ENCODE measurements around the gene LRRC8E.
"Not testable (repeated sequence)": the region's sequence is repeated elsewhere in the genome, so short reads cannot be mapped to it uniquely, and the experiment has no call there.

LRRC8E gene

GRCh38 chr19:7927605-7928333, 39.5 kb downstream of the LRRC8E start:
- Mint-ChIP-seq H3K36me3 (ENCODE audit: low read depth) (peaks cover 3% of the 10 kb centered on the region), H3K4me3 (no peak overlapping the region), H3K4me1 (ENCODE audit: low read depth) (peaks cover 5% of the 10 kb centered on the region), H3K9me3 (no peaks in the 10 kb centered on the region), H3K27ac (no peak overlapping the region), H3K27me3 (ENCODE audit: low read depth) (no peaks in the 10 kb centered on the region)

- no peak overlapping the region for H3K4me3 Mint-ChIP-seq
- H3K27me3 Mint-ChIP-seq (ENCODE audit: low read depth): no peaks in the 10 kb centered on the region
- H3K27ac Mint-ChIP-seq: no peak overlapping the region
Observed at GRCh38 chr19:7928334-7928706, 40.0 kb downstream of the LRRC8E start.

GRCh38 chr19:7928741-7929701, 40.7 kb downstream of the LRRC8E start:
- Mint-ChIP-seq H3K36me3 (ENCODE audit: low read depth) (no peaks in the 10 kb centered on the region), H3K27me3 (ENCODE audit: low read depth) (no peaks in the 10 kb centered on the region)

More at GRCh38 chr19:7928334-7928706, 40.0 kb downstream of the LRRC8E start:
- Mint-ChIP-seq H3K4me1 (ENCODE audit: low read depth) (peaks cover 5% of the 10 kb centered on the region), H3K9me3 (no peaks in the 10 kb centered on the region), H3K36me3 (ENCODE audit: low read depth) (peaks cover under 1% of the 10 kb centered on the region)

GRCh38 chr19:7930030-7930429, 41.7 kb downstream of the LRRC8E start:
- H3K4me1 Mint-ChIP-seq (ENCODE audit: low read depth); H3K27ac Mint-ChIP-seq; H3K9me3 Mint-ChIP-seq; H3K4me3 Mint-ChIP-seq; H3K36me3 Mint-ChIP-seq (ENCODE audit: low read depth); H3K27me3 Mint-ChIP-seq (ENCODE audit: low read depth): not testable (repeated sequence)

More at GRCh38 chr19:7928741-7929701, 40.7 kb downstream of the LRRC8E start:
- Mint-ChIP-seq H3K4me3 (no peak overlapping the region), H3K4me1 (ENCODE audit: low read depth) (peaks cover 5% of the 10 kb centered on the region), H3K9me3 (no peaks in the 10 kb centered on the region), H3K27ac (no peak overlapping the region)

- H3K4me1 Mint-ChIP-seq (ENCODE audit: low read depth): peaks cover 3% of the 10 kb centered on the region
- H3K27me3 Mint-ChIP-seq (ENCODE audit: low read depth): no peaks in the 10 kb centered on the region
- H3K36me3 Mint-ChIP-seq (ENCODE audit: low read depth): peaks cover 6% of the 10 kb centered on the region
- H3K4me3 Mint-ChIP-seq: no peak overlapping the region
- no peaks in the 10 kb centered on the region for H3K9me3 Mint-ChIP-seq
- no peak overlapping the region for H3K27ac Mint-ChIP-seq
Observed at GRCh38 chr19:7930765-7931164, 42.5 kb downstream of the LRRC8E start.

- Mint-ChIP-seq H3K4me1 (ENCODE audit: low read depth) (peaks cover under 1% of the 10 kb centered on the region), H3K27me3 (ENCODE audit: low read depth) (no peaks in the 10 kb centered on the region), H3K27ac (no peak overlapping the region), H3K36me3 (ENCODE audit: low read depth) (peaks cover 8% of the 10 kb centered on the region), H3K4me3 (no peak overlapping the region), H3K9me3 (no peaks in the 10 kb centered on the region)
Observed at GRCh38 chr19:7931221-7932061, 43.1 kb downstream of the LRRC8E start.

GRCh38 chr19:7932276-7932929, 44.1 kb downstream of the LRRC8E start:
- Mint-ChIP-seq H3K36me3 (ENCODE audit: low read depth) (peaks cover 8% of the 10 kb centered on the region), H3K4me1 (ENCODE audit: low read depth) (no peaks in the 10 kb centered on the region), H3K27ac (no peak overlapping the region), H3K4me3 (no peak overlapping the region), H3K27me3 (ENCODE audit: low read depth) (no peaks in the 10 kb centered on the region), H3K9me3 (no peaks in the 10 kb centered on the region)

GRCh38 chr19:7932930-7933300, 44.6 kb downstream of the LRRC8E start:
- Mint-ChIP-seq H3K36me3 (ENCODE audit: low read depth) (peaks cover 8% of the 10 kb centered on the region), H3K9me3 (no peaks in the 10 kb centered on the region), H3K27me3 (ENCODE audit: low read depth) (no peaks in the 10 kb centered on the region), H3K4me1 (ENCODE audit: low read depth) (no peaks in the 10 kb centered on the region), H3K4me3 (no peak overlapping the region), H3K27ac (no peak overlapping the region)

- no peaks in the 10 kb centered on the region for H3K9me3 Mint-ChIP-seq
- no peaks in the 10 kb centered on the region for H3K27me3 Mint-ChIP-seq (ENCODE audit: low read depth)
- H3K27ac Mint-ChIP-seq: peak overlapping the region; percentile 15
- H3K4me3 Mint-ChIP-seq: no peak overlapping the region
- H3K4me1 Mint-ChIP-seq (ENCODE audit: low read depth): no peaks in the 10 kb centered on the region
- H3K36me3 Mint-ChIP-seq (ENCODE audit: low read depth): peaks cover 8% of the 10 kb centered on the region
Observed at GRCh38 chr19:7933411-7933810, 45.1 kb downstream of the LRRC8E start.

- Mint-ChIP-seq H3K4me3 (no peak overlapping the region), H3K36me3 (ENCODE audit: low read depth) (peaks cover 10% of the 10 kb centered on the region), H3K4me1 (ENCODE audit: low read depth) (no peaks in the 10 kb centered on the region), H3K27ac (no peak overlapping the region), H3K27me3 (ENCODE audit: low read depth) (no peaks in the 10 kb centered on the region), H3K9me3 (no peaks in the 10 kb centered on the region)
Observed at GRCh38 chr19:7933828-7934725, 45.8 kb downstream of the LRRC8E start.

GRCh38 chr19:7934766-7935165, 46.5 kb downstream of the LRRC8E start:
- H3K27ac Mint-ChIP-seq: no peak overlapping the region
- H3K4me3 Mint-ChIP-seq: no peak overlapping the region
- no peaks in the 10 kb centered on the region for H3K27me3 Mint-ChIP-seq (ENCODE audit: low read depth)
- H3K4me1 Mint-ChIP-seq (ENCODE audit: low read depth): no peaks in the 10 kb centered on the region
- no peaks in the 10 kb centered on the region for H3K9me3 Mint-ChIP-seq
- H3K36me3 Mint-ChIP-seq (ENCODE audit: low read depth): peaks cover 10% of the 10 kb centered on the region

GRCh38 chr19:7940841-7941240, 52.5 kb downstream of the LRRC8E start:
- peaks cover 10% of the 10 kb centered on the region for H3K36me3 Mint-ChIP-seq (ENCODE audit: low read depth)
- no peak overlapping the region for H3K27ac Mint-ChIP-seq
- H3K27me3 Mint-ChIP-seq (ENCODE audit: low read depth): no peaks in the 10 kb centered on the region
- peaks cover 17% of the 10 kb centered on the region for H3K4me1 Mint-ChIP-seq (ENCODE audit: low read depth)
- peak overlapping the region; percentile 7 for H3K4me3 Mint-ChIP-seq
- no peaks in the 10 kb centered on the region for H3K9me3 Mint-ChIP-seq

GRCh38 chr19:7941895-7942596, 53.7 kb downstream of the LRRC8E start:
- H3K36me3 Mint-ChIP-seq (ENCODE audit: low read depth): peaks cover 9% of the 10 kb centered on the region
- peaks cover 17% of the 10 kb centered on the region for H3K4me1 Mint-ChIP-seq (ENCODE audit: low read depth)
- no peaks in the 10 kb centered on the region for H3K27me3 Mint-ChIP-seq (ENCODE audit: low read depth)
- H3K27ac Mint-ChIP-seq: peak overlapping the region; percentile 2
- no peaks in the 10 kb centered on the region for H3K9me3 Mint-ChIP-seq
- peak overlapping the region; percentile 91 for H3K4me3 Mint-ChIP-seq
